Activated CD4-positive, alpha-beta memory T cell treated with anti-CD3 and anti-CD28 coated beads for 36 hours (primary cell): ENCODE measurements around the gene PUS1. TPM values are rescaled to one million over a fixed set of nuclear protein-coding genes. Genes with fewer than 3 reads are reported as not detected.

Experiments used
- CTCF ChIA-PET: fragments of 350-600 bp; sonication (Branson Sonifier 250); formaldehyde crosslinking; loops from one replicate; lab custom pipeline; 2021; ENCODE audit warnings: antibody characterized with exemption, inconsistent platforms; lab: Charles Lee
- POLR2A ChIA-PET: fragments of 350-600 bp; sonication (Branson Sonifier 250); formaldehyde crosslinking; loops from one replicate; lab custom pipeline; 2021; ENCODE audit warnings: antibody characterized with exemption; lab: Charles Lee
- DNase-seq: peaks from one replicate; pipeline ENCODE4 v3.0.0-alpha.2; 2020
- H3K27ac Mint-ChIP-seq: one replicate; pipeline ENCODE4 v1.8.0; 2021; ENCODE audit warnings: mixed read lengths
- H3K27me3 Mint-ChIP-seq: one replicate; pipeline ENCODE4 v1.8.0; 2021; ENCODE audit warnings: mixed read lengths
- H3K36me3 Mint-ChIP-seq: one replicate; pipeline ENCODE4 v1.8.0; 2021; ENCODE audit warnings: mixed read lengths
- H3K4me1 Mint-ChIP-seq: one replicate; pipeline ENCODE4 v1.8.0; 2021; ENCODE audit warnings: low read depth, mixed read lengths
- H3K4me3 Mint-ChIP-seq: one replicate; pipeline ENCODE4 v1.8.0; 2021; ENCODE audit warnings: mild to moderate bottlenecking, mixed read lengths
- H3K9me3 Mint-ChIP-seq: one replicate; pipeline ENCODE4 v1.8.0; 2021; ENCODE audit warnings: mixed read lengths
- intact Hi-C: fragments of 100-400 bp; cut with micrococcal nuclease; formaldehyde crosslinking; loops from one replicate; pipeline ENCODE4 v1.15.1; 2023
- total RNA-seq, 2 experiments: library from RNA; stranded (reverse); gene quantifications; one replicate each; pipeline ENCODE4 v1.2.3, GENCODE V29; 2021

Gene PUS1
- total RNA-seq, 2 experiments from 2014 or later, result 48.6 to 53.9 TPM

DNA sequence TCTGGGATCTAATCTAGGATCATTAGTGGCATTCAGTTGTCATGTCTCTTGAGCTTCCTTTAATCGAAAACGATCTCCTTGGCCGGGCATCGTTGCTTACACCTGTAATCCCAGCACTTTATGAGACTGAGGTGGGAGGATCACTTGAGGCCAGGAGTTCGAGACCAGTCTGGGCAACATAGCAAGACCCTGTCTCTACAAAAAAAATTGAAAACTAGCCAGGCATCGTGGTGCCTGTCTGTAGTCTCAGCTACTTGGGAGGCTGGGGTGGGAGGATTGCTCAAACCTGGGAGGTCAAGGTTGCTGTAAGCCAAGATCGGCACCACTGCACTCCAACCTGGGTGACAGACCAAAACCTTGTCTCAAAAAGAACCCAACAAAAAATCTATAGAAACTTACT is 9.0 kb downstream of the PUS1 start:
- Mint-ChIP-seq H3K27me3 (no peaks in the 10 kb centered on the region), H3K4me3 (no peak overlapping the region), H3K36me3 (peaks cover 54% of the 10 kb centered on the region), H3K9me3 (no peaks in the 10 kb centered on the region), H3K4me1 (no peaks in the 10 kb centered on the region), H3K27ac (no peak overlapping the region)
- DNase-seq, result no peak
- intact Hi-C loops, result no loop called here
- POLR2A ChIA-PET, result no interaction called here
- CTCF ChIA-PET, result no interaction called here

DNA sequence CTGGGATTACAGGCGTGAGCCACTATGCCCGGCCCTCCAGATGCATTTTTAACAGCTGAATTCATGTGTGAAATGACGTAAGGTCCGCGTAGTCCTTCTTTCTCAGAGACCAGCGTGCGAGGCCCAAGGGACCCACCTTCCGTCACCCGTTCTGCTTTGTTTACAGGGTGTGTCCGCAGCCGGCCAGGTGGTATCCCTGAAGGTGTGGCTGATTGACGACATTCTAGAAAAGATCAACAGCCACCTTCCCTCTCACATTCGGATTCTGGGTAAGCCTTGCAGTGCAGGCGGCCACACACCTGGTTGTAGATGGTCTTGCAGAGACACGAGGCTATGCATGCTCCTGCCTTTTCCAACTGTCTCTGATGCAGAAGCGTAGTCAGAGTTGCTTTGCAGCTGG is 9.9 kb downstream of the PUS1 start:
- Mint-ChIP-seq H3K36me3 (peaks cover 55% of the 10 kb centered on the region), H3K4me1 (no peaks in the 10 kb centered on the region), H3K9me3 (no peaks in the 10 kb centered on the region), H3K27ac (no peak overlapping the region), H3K27me3 (no peaks in the 10 kb centered on the region), H3K4me3 (no peak overlapping the region)
- no peak for DNase-seq
- ChIA-PET POLR2A (no interaction called here), CTCF (no interaction called here)
- intact Hi-C loops, result no loop called here

DNA sequence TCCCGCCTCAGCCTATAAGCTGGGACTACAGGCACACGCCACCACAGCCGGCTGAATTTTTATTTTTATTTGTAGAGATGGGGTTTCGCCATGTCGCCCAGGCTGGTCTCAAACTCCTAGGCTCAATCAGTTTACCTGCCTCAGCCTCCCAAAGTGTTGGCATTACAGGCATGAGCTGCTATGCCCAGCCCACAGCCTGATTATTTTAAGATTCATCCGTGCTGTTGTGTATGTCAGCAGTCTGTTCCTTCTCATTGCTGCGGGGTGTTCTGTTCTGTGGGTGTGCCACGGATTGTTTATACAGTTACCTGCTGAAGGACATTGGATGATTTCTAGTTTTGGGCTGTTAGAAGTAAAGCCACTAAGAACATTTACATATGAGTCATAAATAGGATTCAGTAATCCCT is 11.1 kb downstream of the PUS1 start:
- no peak overlapping the region for H3K4me3 Mint-ChIP-seq
- DNase-seq, result no peak
- ChIA-PET POLR2A (no interaction called here), CTCF (no interaction called here)
- no peaks in the 10 kb centered on the region for H3K27me3 Mint-ChIP-seq
- H3K27ac Mint-ChIP-seq, result no peak overlapping the region
- H3K4me1 Mint-ChIP-seq, result no peaks in the 10 kb centered on the region
- no peaks in the 10 kb centered on the region for H3K9me3 Mint-ChIP-seq
- intact Hi-C loops, result loop anchor here (10.0 kb wide), 1 partner anchor 105 kb away; no protein-coding TSS in a partner anchor
- peaks cover 58% of the 10 kb centered on the region for H3K36me3 Mint-ChIP-seq

DNA sequence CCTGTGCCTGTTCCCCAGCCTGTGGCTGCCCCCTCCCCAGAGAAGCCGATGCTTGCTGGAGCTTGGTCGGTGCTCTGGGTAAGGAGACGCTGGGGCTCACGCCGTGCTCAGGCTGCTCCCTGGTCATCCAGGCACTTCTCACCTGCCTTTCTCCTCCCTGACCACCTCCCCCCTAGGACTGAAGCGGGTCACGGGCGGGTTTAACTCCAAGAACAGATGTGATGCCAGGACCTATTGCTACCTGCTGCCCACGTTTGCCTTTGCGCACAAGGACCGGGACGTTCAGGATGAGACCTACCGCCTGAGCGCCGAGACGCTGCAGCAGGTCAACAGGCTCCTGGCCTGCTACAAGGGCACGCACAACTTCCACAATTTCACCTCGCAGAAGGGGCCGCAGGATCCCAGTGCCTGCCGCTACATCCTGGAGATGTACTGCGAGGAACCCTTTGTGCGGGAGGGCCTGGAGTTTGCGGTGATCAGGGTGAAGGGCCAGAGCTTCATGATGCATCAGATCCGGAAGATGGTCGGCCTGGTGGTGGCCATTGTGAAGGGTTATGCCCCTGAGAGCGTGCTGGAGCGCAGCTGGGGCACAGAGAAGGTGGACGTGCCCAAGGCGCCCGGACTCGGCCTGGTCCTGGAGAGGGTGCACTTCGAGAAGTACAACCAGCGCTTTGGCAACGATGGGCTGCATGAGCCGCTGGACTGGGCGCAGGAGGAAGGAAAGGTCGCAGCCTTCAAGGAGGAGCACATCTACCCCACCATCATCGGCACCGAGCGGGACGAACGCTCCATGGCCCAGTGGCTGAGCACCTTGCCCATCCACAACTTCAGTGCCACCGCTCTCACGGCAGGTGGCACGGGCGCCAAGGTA is 12.3 kb downstream of the PUS1 start:
- intact Hi-C loops, result loop anchor here (10.0 kb wide), 1 partner anchor 107 kb away; no protein-coding TSS in a partner anchor
- no peak overlapping the region for H3K4me3 Mint-ChIP-seq
- H3K9me3 Mint-ChIP-seq, result no peaks in the 10 kb centered on the region
- H3K27me3 Mint-ChIP-seq, result no peaks in the 10 kb centered on the region
- H3K36me3 Mint-ChIP-seq, result peaks cover 58% of the 10 kb centered on the region
- ChIA-PET CTCF (no interaction called here), POLR2A (interaction anchor here (1.0 kb wide), 1 partner anchor 11 kb away, joined by 3 read pairs; no protein-coding TSS in a partner anchor)
- DNase-seq, result no peak
- H3K27ac Mint-ChIP-seq, result no peak overlapping the region
- no peaks in the 10 kb centered on the region for H3K4me1 Mint-ChIP-seq

DNA sequence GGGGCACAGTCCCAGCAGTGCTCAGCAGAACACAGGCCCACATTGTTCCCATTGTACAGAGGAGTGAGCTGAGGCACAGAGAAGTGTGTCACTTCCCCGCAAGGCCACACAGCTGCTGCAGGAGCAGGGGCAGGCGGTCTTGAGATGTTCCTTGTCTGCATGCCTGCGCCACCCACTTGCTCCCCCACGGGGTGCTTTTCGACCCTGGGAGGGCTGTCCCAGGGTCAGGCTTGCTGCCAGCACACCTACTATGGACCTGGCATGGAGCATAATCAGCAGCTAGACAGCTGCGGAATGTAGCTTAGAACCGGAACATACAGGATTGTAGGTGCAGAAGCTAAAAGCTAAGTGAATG is 12.9 kb downstream of the PUS1 start:
- H3K27ac Mint-ChIP-seq, result no peak overlapping the region
- H3K4me3 Mint-ChIP-seq, result no peak overlapping the region
- H3K36me3 Mint-ChIP-seq, result peaks cover 54% of the 10 kb centered on the region
- ChIA-PET CTCF (no interaction called here), POLR2A (no interaction called here)
- H3K4me1 Mint-ChIP-seq, result no peaks in the 10 kb centered on the region
- intact Hi-C loops, result loop anchor here (10.0 kb wide), 1 partner anchor 107 kb away; no protein-coding TSS in a partner anchor
- no peaks in the 10 kb centered on the region for H3K9me3 Mint-ChIP-seq
- H3K27me3 Mint-ChIP-seq, result no peaks in the 10 kb centered on the region
- no peak for DNase-seq

DNA sequence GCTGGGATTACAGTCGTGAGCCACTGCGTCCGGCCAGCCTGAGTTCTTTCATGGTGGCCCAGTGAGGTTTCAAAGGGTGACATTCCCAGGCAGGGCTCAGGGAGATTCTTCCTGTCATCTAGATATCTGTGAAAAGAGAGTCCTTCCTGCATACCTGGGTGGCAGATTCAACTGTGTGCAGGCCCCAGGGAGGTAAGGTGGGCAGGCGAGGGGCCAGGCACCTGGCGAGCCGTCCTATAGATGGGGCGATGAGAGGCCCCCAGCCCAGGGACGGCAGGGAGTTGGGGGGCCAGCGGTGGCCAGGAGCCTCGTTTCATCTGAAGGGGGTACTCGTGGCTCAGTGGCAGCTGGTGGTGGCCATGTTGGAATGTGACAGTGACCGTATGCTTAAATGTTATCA is 13.6 kb downstream of the PUS1 start:
- no peaks in the 10 kb centered on the region for H3K9me3 Mint-ChIP-seq
- CTCF ChIA-PET, result no interaction called here
- POLR2A ChIA-PET, result no interaction called here
- peaks cover 52% of the 10 kb centered on the region for H3K36me3 Mint-ChIP-seq
- DNase-seq, result no peak
- no peaks in the 10 kb centered on the region for H3K27me3 Mint-ChIP-seq
- no peak overlapping the region for H3K27ac Mint-ChIP-seq
- intact Hi-C loops, result loop anchor here (10.0 kb wide), 1 partner anchor 108 kb away; no protein-coding TSS in a partner anchor
- peaks cover 4% of the 10 kb centered on the region for H3K4me1 Mint-ChIP-seq
- no peak overlapping the region for H3K4me3 Mint-ChIP-seq

DNA sequence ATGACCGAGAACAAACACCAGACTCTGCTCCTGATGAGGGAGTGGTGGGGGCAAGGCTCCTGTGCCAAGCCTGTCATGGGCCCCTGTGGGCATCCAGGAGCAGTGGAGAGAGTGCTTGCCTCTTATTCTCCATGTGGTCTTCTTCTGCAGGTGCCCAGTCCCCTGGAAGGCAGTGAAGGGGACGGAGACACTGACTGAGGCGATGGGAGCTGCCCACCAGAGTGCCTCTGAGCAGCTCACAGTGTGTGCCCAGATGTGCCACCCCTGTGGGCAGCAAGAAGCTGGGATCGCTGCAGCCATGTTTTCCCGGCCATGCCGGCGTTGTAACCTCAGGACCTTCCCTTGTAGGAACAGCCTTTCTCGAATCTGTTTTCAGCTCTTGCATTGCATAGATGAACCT is 14.3 kb downstream of the PUS1 start:
- Mint-ChIP-seq H3K27ac (no peak overlapping the region), H3K9me3 (no peaks in the 10 kb centered on the region), H3K4me1 (peaks cover 10% of the 10 kb centered on the region), H3K36me3 (peaks cover 47% of the 10 kb centered on the region), H3K4me3 (no peak overlapping the region), H3K27me3 (no peaks in the 10 kb centered on the region)
- ChIA-PET CTCF (no interaction called here), POLR2A (no interaction called here)
- DNase-seq, result peak; percentile 3
- intact Hi-C loops, result loop anchor here (10.0 kb wide), 1 partner anchor 109 kb away; no protein-coding TSS in a partner anchor

DNA sequence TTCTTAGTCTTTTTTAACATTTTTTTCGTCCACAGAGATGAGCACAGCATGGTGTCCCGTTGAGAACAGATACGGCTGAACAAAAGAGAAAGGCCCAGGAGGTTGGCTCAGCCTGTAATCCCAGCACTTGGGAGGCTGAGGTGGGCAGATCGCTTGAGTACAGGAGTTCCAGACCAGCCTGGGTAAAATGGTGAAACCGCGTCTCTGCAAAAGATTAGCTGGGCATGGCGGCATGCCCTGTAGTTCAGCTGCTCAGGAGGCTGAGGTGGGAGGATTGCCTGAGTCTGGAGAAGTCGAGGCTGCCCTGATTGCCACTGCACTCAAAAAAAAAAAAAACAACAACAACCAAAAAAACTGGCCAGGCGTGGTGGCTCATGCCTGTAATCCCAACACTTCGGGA is 14.8 kb downstream of the PUS1 start:
- ChIA-PET CTCF (no interaction called here), POLR2A (no interaction called here)
- H3K4me3 Mint-ChIP-seq, result no peak overlapping the region
- no peaks in the 10 kb centered on the region for H3K27me3 Mint-ChIP-seq
- H3K36me3 Mint-ChIP-seq, result peaks cover 46% of the 10 kb centered on the region
- intact Hi-C loops, result loop anchor here (10.0 kb wide), 1 partner anchor 109 kb away; no protein-coding TSS in a partner anchor
- H3K4me1 Mint-ChIP-seq, result peaks cover 15% of the 10 kb centered on the region
- peak; percentile 5 for DNase-seq
- no peak overlapping the region for H3K27ac Mint-ChIP-seq
- no peaks in the 10 kb centered on the region for H3K9me3 Mint-ChIP-seq

DNA sequence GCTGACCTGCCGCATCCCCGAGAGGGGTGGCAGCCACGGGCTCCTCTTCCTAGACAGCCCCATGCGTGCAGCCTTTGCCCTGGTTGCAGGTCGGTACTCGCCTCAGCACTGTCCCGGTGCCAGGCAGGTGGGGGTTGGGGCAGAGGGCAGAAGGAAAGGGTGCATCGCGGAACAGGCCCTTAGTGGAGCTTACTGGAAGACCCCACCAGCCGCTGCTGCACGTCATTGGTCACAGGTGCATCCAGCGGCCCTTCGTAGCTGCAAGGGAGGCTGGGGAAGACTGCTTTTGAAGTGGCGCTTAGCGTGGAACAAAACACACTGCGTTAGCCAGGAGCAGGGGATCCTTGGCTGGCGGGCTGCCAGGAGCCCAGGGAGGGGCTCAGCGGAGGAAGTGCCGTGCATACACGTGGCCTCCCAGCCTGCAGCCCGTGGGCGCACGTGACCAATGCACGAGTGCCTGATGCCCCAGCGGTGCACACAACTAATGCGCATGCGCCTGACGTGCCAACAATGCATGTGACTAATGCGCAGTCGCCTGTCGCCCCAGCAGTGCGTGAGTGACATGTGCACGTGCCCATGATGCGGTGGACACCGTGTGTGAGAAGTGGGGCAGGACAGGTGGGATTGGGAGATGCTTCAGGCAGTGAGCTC is 15.7 kb downstream of the PUS1 start:
- DNase-seq, result peak; percentile 7
- no peak overlapping the region for H3K4me3 Mint-ChIP-seq
- H3K36me3 Mint-ChIP-seq, result peaks cover 39% of the 10 kb centered on the region
- peaks cover 18% of the 10 kb centered on the region for H3K4me1 Mint-ChIP-seq
- no peaks in the 10 kb centered on the region for H3K27me3 Mint-ChIP-seq
- POLR2A ChIA-PET, result interaction anchor here (1.3 kb wide), 1 partner anchor 15 kb away, joined by 6 read pairs; the partner anchor contains the start of gene PUS1
- H3K9me3 Mint-ChIP-seq, result no peaks in the 10 kb centered on the region
- CTCF ChIA-PET, result no interaction called here
- intact Hi-C loops, result loop anchor here (5.0 to 10.0 kb wide), 2 partner anchors 110 to 543 kb away; no protein-coding TSS in a partner anchor
- H3K27ac Mint-ChIP-seq, result no peak overlapping the region

DNA sequence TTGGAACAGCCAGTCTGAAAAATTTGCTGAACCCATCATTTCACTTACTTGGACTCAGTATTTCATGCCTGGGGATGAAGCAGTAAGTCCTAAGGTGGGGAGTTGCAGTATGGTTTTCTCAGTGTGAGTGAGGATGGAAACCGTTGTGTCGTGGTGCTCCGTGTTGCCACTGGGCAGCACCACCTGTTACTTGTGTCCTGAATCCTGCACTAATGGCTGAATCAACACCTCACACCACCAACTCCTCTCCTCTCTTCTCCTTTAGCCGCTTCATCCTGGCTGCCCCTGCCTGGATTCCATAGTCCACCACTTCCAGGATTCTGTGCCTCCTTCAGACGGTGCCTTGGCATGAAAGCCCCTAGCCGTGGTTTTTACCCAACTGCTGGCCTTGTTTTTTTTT is 17.7 kb downstream of the PUS1 start:
- no peak for DNase-seq
- Mint-ChIP-seq H3K27ac (peak overlapping the region; percentile 42), H3K4me1 (peaks cover 21% of the 10 kb centered on the region), H3K4me3 (no peak overlapping the region), H3K27me3 (no peaks in the 10 kb centered on the region), H3K9me3 (no peaks in the 10 kb centered on the region), H3K36me3 (peaks cover 24% of the 10 kb centered on the region)
- ChIA-PET POLR2A (interaction anchor here (0.6 kb wide), 2 partner anchors 105 to 186 kb away, joined by 3 read pairs; no protein-coding TSS in a partner anchor), CTCF (no interaction called here)
- intact Hi-C loops, result loop anchor here (5.0 to 10.0 kb wide), 2 partner anchors 112 to 541 kb away; no protein-coding TSS in a partner anchor

DNA sequence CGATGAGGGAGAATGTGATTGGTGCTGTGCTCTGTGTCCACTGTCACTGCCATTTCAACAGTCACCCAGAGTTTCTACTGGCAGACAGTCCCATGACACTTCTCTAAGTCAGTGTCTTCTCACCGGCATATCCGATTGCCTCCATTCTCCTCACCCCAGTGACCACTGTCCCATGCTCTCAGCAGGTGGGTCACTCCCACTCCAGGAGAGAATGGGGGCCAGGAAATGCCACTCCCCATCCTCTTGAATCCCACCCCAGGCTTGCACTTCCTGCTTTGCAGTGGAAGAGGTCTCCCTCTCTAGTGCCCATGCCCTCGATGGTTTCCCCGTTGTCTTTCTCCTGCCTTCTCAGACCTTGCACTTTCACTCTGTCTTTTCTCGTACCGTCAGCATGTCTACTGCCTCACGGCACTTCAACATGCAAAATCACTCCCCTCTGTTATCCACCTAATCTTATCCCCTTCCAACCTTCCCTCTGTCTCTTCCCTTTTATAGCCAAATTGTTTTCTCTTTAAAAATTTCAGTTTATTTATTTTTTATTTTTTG is 18.5 kb downstream of the PUS1 start:
- H3K36me3 Mint-ChIP-seq, result peaks cover 19% of the 10 kb centered on the region
- DNase-seq, result no peak
- H3K27ac Mint-ChIP-seq, result peak overlapping the region; percentile 62
- CTCF ChIA-PET, result no interaction called here
- intact Hi-C loops, result loop anchor here (5.0 to 10.0 kb wide), 2 partner anchors 113 to 540 kb away; no protein-coding TSS in a partner anchor
- POLR2A ChIA-PET, result no interaction called here
- H3K4me3 Mint-ChIP-seq, result no peak overlapping the region
- peaks cover 23% of the 10 kb centered on the region for H3K4me1 Mint-ChIP-seq
- no peaks in the 10 kb centered on the region for H3K9me3 Mint-ChIP-seq
- no peaks in the 10 kb centered on the region for H3K27me3 Mint-ChIP-seq
